ENCODE data around the gene SLC26A1.

The SLC26A1 gene

GRCh38 chr4:1028574-1029220 lies 35.5 kb upstream of the SLC26A1 start:
- no peak for TF ChIP-seq CTCF (IDR thresholded peaks at IDR 0.05; ENCODE audit: low read length, missing control alignments)
- no peak for DNase-seq (ENCODE audit: low read depth)
- no peak overlapping the region for H3K4me3 ChIP-seq (replicated peaks; ENCODE audit: low read depth, low read length)

- TF ChIP-seq CTCF (IDR thresholded peaks at IDR 0.05; ENCODE audit: low read length, missing control alignments) = no peak
Measured at GRCh38 chr4:1027915-1028238, 34.7 kb upstream of the SLC26A1 start.

GRCh38 chr4:1027219-1027914 lies 34.2 kb upstream of the SLC26A1 start:
- DNase-seq (ENCODE audit: low read depth) = no peak
- no peak overlapping the region for H3K4me3 ChIP-seq (replicated peaks; ENCODE audit: low read depth, low read length)
- no peak for TF ChIP-seq CTCF (IDR thresholded peaks at IDR 0.05; ENCODE audit: low read length, missing control alignments)

More at GRCh38 chr4:1027915-1028238, 34.7 kb upstream of the SLC26A1 start:
- no peak overlapping the region for H3K4me3 ChIP-seq (replicated peaks; ENCODE audit: low read depth, low read length)
- no peak for DNase-seq (ENCODE audit: low read depth)

DNA sequence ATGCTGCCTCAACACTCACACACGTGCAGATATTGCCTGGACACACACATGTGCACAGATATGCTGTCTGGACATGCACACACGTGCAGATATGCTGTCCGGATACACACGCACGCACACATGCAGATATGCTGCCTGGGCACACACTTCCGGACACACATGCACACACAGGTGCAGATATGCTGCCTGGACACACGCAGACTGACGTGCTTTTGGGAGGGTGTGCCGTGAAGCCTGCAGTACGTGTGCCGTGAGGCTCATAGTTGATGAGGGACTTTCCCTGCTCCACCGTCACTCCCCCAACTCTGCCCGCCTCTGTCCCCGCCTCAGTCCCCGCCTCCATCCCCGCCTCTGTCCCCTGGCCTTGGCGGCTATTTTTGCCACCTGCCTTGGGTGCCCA lies 32.9 kb upstream of the SLC26A1 start:
- DNase-seq (ENCODE audit: low read depth) = peak; percentile 20
- no peak overlapping the region for H3K4me3 ChIP-seq (replicated peaks; ENCODE audit: low read depth, low read length)
- TF ChIP-seq CTCF (IDR thresholded peaks at IDR 0.05; ENCODE audit: low read length, missing control alignments) = no peak

GRCh38 chr4:1024882-1025545 lies 31.8 kb upstream of the SLC26A1 start:
- DNase-seq (ENCODE audit: low read depth) = no peak
- no peak for TF ChIP-seq CTCF (IDR thresholded peaks at IDR 0.05; ENCODE audit: low read length, missing control alignments)
- no peak overlapping the region for H3K4me3 ChIP-seq (replicated peaks; ENCODE audit: low read depth, low read length)

- no peak for DNase-seq (ENCODE audit: low read depth)
- TF ChIP-seq CTCF (IDR thresholded peaks at IDR 0.05; ENCODE audit: low read length, missing control alignments) = no peak
- no peak overlapping the region for H3K4me3 ChIP-seq (replicated peaks; ENCODE audit: low read depth, low read length)
Measured at GRCh38 chr4:1023895-1024740, 30.9 kb upstream of the SLC26A1 start.

Data from fibroblast of pulmonary artery (primary cell).